DND-41 (cell line): ENCODE data around the gene F3.

Source experiments
- CTCF ChIP-seq: IDR thresholded peaks from 2 replicates; pipeline ENCODE4 v1.5.1; 2012; ENCODE audit warnings: borderline replicate concordance, low read length, moderate library complexity, mild to moderate bottlenecking; ENCODE audit not compliant: poor library complexity, severe bottlenecking; ENCODE audit errors: extremely low read depth
- EZH2 ChIP-seq: IDR thresholded peaks from 3 replicates; pipeline ENCODE4 v1.6.1; 2012; ENCODE audit warnings: borderline replicate concordance, low read depth, mild to moderate bottlenecking, moderate library complexity, low read length, inconsistent platforms; ENCODE audit not compliant: severe bottlenecking

GRCh38 chr1:94530373-94530878 is 11.1 kb downstream of the F3 start:
- no peak for TF ChIP-seq CTCF
- no peak for TF ChIP-seq EZH2
